DMS 273 (cell line): ENCODE results near the gene ILRUN.
A peak's percentile ranks its signal among the peaks of the same experiment; 100 is the strongest.
"Not testable (repeated sequence)": the region's sequence is repeated elsewhere in the genome, so short reads cannot be mapped to it uniquely, and the experiment has no call there.

Experiments
- DNase-seq: peaks from one replicate; lab custom pipeline; 2025; ENCODE audit not compliant: unreplicated experiment; lab: John Stamatoyannopoulos, UW

The ILRUN gene

DNA sequence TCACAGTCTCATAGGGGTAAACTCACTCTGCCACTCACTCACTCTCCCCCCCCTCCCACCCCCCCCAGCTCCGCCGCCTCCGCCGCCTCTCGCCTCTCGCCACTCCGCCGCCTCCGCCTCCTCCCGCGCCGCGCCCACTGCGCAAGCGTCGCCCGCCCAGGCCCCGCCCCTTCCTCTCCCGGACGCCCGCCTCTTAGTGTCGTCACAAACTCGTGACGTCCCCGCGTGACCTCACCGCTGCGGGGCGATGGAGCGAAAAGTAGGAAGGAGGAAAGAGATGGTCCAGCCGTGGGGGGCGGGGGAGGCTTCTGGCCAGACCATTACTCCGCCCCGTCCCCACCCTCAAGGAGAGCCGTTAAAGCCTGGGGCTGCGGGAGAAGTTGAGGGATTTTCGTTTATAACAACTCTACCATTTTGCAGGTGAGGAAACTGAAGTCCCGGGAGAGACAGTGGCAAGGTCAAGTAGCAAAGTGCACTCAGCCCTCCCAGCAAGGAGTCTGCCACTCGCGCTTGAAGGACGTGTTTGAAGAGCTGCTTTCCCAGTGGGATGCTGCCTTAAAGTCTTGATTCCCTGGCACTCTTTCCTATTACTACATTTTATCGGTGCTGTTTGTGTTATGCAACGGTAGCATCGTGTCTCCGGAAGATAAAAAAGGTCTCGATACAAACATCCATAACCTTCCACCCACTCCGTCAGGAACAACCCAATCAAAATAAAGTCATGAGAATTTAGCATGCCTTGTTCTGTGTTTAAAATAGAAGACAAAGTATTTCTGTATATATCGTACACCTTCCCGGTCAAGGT is at the start of gene ILRUN:
ILRUN (minus strand) TSS at position 29 of the 805 bp plus-strand sequence. CDS start 164 bp downstream, outside the sequence.
- DNase-seq: peak; percentile 98

GRCh38 chr6:34745277-34746103 is 48.9 kb upstream of the ILRUN start:
- no peak for DNase-seq

DNA sequence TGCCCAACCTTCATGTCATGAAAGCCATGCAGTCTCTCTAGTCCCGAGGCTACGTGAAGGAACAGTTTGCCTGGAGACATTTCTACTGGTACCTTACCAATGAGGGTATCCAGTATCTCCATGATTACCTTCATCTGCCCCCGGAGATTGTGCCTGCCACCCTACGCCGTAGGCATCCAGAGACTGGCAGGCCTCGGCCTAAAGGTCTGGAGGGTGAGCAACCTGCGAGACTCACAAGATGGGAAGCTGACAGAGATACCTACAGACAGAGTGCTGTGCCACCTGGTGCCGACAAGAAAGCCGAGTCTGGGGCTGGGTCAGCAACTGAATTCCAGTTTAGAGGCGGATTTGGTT is 47.7 kb upstream of the ILRUN start:
- DNase-seq: not testable (repeated sequence)

- DNase-seq: no peak
Measured at GRCh38 chr6:34743625-34744293, 47.2 kb upstream of the ILRUN start.

GRCh38 chr6:34742094-34742493 is 45.5 kb upstream of the ILRUN start:
- no peak for DNase-seq

DNA sequence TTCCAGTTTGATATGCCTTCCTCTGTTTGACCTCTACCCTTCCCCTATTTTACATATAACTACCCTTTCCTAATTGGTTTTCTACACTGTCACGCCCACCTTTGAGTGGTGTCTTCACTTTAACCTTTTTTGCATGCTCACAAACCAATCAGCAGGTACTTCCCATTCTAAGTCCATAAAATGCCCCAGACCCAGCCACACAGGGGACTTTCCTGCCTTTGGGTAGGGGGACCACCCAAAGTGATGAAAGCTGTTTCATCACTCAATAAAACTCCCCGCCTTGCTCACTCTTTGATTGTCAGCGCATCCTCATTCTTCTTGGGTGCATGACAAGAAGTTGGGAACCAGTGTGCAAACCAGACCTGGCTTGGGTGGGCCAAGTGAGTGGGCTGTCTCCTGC is 40.3 kb upstream of the ILRUN start:
- DNase-seq: no peak

- no peak for DNase-seq
Measured at GRCh38 chr6:34731393-34732060, 35.0 kb upstream of the ILRUN start.

- peak; percentile 38 for DNase-seq
Measured at GRCh38 chr6:34729631-34730470, 33.3 kb upstream of the ILRUN start.

GRCh38 chr6:34726055-34726454 is 29.5 kb upstream of the ILRUN start:
- DNase-seq: no peak

GRCh38 chr6:34723203-34723602 is 26.6 kb upstream of the ILRUN start:
- DNase-seq: no peak

DNA sequence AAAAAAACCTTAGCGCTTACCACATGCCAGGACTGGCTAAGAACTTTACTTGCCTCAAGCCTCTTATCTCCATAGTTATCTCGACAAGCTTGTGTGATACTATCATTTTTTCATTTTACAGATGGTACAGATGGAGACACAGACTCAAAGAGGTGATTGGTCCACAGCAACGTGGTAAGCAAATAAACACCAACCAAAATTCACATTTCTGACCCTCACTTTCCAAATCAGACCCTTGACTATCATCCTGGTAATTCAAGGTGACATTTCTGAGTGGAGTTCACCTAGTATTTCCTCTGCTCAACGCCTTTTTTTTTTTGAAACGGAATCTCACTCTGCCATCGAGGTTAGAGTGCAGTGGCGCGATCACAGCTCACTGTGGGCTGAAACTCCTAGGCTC is 25.9 kb upstream of the ILRUN start:
- DNase-seq: no peak

DNA sequence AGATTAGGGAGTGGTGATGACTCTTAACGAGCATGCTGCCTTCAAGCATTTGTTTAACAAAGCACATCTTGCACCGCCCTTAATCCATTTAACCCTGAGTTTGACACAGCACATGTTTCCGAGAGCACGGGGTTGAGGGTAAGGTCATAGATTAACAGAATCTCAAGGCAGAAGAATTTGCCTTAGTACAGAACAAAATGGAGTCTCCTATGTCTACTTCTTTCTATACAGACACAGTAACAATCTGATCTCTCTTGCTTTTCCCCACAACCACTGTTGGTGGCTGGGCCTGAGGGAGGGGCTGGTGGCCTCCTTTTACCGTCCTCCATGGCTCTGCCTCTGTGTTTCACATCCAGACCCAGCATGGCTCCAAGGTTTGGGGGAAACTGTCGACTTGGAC is 23.6 kb upstream of the ILRUN start:
- not testable (repeated sequence) for DNase-seq

DNA sequence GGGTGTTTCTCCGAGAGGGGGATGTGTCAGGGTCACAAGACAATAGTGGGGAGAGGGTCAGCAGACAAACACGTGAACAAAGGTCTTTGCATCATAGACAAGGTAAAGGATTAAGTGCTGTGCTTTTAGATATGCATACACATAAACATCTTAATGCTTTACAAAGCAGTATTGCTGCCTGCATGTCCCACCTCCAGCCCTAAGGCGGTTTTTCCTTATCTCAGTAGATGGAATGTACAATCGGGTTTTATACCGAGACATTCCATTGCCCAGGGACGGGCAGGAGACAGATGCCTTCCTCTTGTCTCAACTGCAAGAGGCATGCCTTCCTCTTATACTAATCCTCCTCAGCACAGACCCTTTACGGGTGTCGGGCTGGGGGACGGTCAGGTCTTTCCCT is 23.1 kb upstream of the ILRUN start:
- DNase-seq: not testable (repeated sequence)

GRCh38 chr6:34718976-34719375 is 22.4 kb upstream of the ILRUN start:
- no peak for DNase-seq

GRCh38 chr6:34717466-34717865 is 20.9 kb upstream of the ILRUN start:
- no peak for DNase-seq

- no peak for DNase-seq
Measured at GRCh38 chr6:34714663-34715062, 18.1 kb upstream of the ILRUN start.

- not testable (repeated sequence) for DNase-seq
Measured at GRCh38 chr6:34712881-34713280, 16.3 kb upstream of the ILRUN start.

- DNase-seq: peak; percentile 96
Measured at GRCh38 chr6:34709386-34709785, 12.8 kb upstream of the ILRUN start.

- no peak for DNase-seq
Measured at GRCh38 chr6:34705241-34705640, 8.7 kb upstream of the ILRUN start.

GRCh38 chr6:34701199-34701598 is 4.6 kb upstream of the ILRUN start:
- no peak for DNase-seq
